Astrocyte (in vitro differentiated cells and primary cell): Measurements from ENCODE around the gene GSAP. TPM values are rescaled to one million over a fixed set of nuclear protein-coding genes. Genes with fewer than 3 reads are reported as not detected.

Experiments used
- DNase-seq: peaks from one replicate; pipeline ENCODE4 v3.0.0-alpha.2; 2010; ENCODE audit warnings: low read depth
- FAIRE-seq: peaks from 2 replicates; lab custom pipeline; 2011; peaks lifted over from hg19 to GRCh38; lab: Jason Lieb, UNC
- H2AFZ ChIP-seq: 2 replicates; pipeline ENCODE4 v1.6.0; 2012; ENCODE audit warnings: low read depth, low read length, inconsistent platforms
- H3K27ac ChIP-seq: 2 replicates; pipeline ENCODE4 v1.5.1; 2011; ENCODE audit warnings: low read depth, low read length, inconsistent platforms
- H3K27me3 ChIP-seq: 2 replicates; pipeline ENCODE4 v1.6.0; 2011; ENCODE audit warnings: low read length, inconsistent platforms; ENCODE audit not compliant: insufficient read depth
- H3K36me3 ChIP-seq: 2 replicates; pipeline ENCODE4 v1.5.1; 2011; ENCODE audit warnings: low read length, inconsistent platforms; ENCODE audit not compliant: insufficient read depth
- H3K4me1 ChIP-seq: 2 replicates; pipeline ENCODE4 v1.5.1; 2011; ENCODE audit warnings: low read length, inconsistent platforms; ENCODE audit not compliant: insufficient read depth
- H3K4me2 ChIP-seq: 2 replicates; pipeline ENCODE4 v1.6.0; 2012; ENCODE audit warnings: low read length, inconsistent platforms
- H3K4me3 ChIP-seq: 2 replicates; pipeline ENCODE4 v1.5.1; 2011; ENCODE audit warnings: low read depth, mild to moderate bottlenecking, low read length, inconsistent platforms; ENCODE audit not compliant: insufficient read depth
- H3K79me2 ChIP-seq: 2 replicates; pipeline ENCODE4 v1.6.0; 2012; ENCODE audit warnings: mild to moderate bottlenecking, low read length, inconsistent platforms; ENCODE audit not compliant: insufficient read depth
- H3K9ac ChIP-seq: 2 replicates; pipeline ENCODE4 v1.6.0; 2012; ENCODE audit warnings: mild to moderate bottlenecking, low read length, inconsistent platforms
- H3K9me3 ChIP-seq: 2 replicates; pipeline ENCODE4 v1.5.1; 2012; ENCODE audit warnings: low read depth, mild to moderate bottlenecking, low read length, inconsistent platforms; ENCODE audit not compliant: insufficient read depth
- H4K20me1 ChIP-seq: 2 replicates; pipeline ENCODE4 v1.6.0; 2012; ENCODE audit warnings: low read length, inconsistent platforms; ENCODE audit not compliant: insufficient read depth
- H3K27ac Mint-ChIP-seq: one replicate; pipeline ENCODE4 v1.8.0; 2021; ENCODE audit warnings: mild to moderate bottlenecking, mixed read lengths; ENCODE audit not compliant: unreplicated experiment
- H3K27me3 Mint-ChIP-seq: one replicate; pipeline ENCODE4 v1.8.0; 2021; ENCODE audit warnings: low read depth, mixed read lengths; ENCODE audit not compliant: unreplicated experiment
- H3K36me3 Mint-ChIP-seq: one replicate; pipeline ENCODE4 v1.8.0; 2021; ENCODE audit warnings: low read depth, mixed read lengths; ENCODE audit not compliant: unreplicated experiment
- H3K4me1 Mint-ChIP-seq: one replicate; pipeline ENCODE4 v1.8.0; 2021; ENCODE audit warnings: low read depth, mixed read lengths; ENCODE audit not compliant: unreplicated experiment
- H3K4me3 Mint-ChIP-seq: one replicate; pipeline ENCODE4 v1.8.0; 2021; ENCODE audit warnings: mild to moderate bottlenecking, moderate library complexity, mixed read lengths; ENCODE audit not compliant: unreplicated experiment
- H3K9me3 Mint-ChIP-seq: one replicate; pipeline ENCODE4 v1.8.0; 2021; ENCODE audit warnings: mild to moderate bottlenecking, mixed read lengths; ENCODE audit not compliant: unreplicated experiment
- EZH2 ChIP-seq: IDR thresholded peaks from 2 replicates; pipeline ENCODE4 v1.6.1; 2012; ENCODE audit warnings: mild to moderate bottlenecking, low read length, inconsistent platforms; ENCODE audit not compliant: insufficient read depth
- total RNA-seq: library from RNA; stranded (reverse); gene quantifications from 2 replicates; pipeline ENCODE4 v1.2.1, GENCODE V29; 2021
- TF ChIP-seq, protein P1 (sequence below): IDR thresholded peaks from 2 replicates; pipeline ENCODE4 v1.5.1; 2011; ENCODE audit warnings: low read depth, mild to moderate bottlenecking, inconsistent platforms, low read length, moderate library complexity; ENCODE audit not compliant: insufficient read depth

The GSAP gene
- total RNA-seq, 1 donor from 2014 or later = 4.1 TPM

DNA sequence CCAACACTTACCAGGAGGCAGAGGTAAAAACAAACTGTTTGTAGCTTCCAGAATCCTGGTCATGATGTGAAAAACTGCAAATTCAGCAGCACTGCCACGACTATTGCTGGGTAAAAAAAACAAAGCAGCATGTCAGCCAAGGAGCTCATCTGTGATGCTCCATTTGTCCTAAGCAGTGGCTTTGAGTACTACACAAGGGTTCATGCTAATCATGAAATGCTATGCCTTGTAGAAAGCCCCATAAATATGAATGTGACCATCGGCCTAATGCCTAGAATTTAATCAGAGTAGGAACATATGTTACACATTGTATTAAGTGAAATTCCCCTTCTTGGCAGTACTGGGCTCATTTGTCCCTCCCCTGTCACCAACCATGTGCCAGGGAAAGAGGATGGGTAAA, 95.4 kb downstream of the GSAP start:
- no peak overlapping the region for H3K4me2 ChIP-seq
- no peaks in the 10 kb centered on the region for H3K27me3 ChIP-seq
- TF ChIP-seq, protein P1, sequence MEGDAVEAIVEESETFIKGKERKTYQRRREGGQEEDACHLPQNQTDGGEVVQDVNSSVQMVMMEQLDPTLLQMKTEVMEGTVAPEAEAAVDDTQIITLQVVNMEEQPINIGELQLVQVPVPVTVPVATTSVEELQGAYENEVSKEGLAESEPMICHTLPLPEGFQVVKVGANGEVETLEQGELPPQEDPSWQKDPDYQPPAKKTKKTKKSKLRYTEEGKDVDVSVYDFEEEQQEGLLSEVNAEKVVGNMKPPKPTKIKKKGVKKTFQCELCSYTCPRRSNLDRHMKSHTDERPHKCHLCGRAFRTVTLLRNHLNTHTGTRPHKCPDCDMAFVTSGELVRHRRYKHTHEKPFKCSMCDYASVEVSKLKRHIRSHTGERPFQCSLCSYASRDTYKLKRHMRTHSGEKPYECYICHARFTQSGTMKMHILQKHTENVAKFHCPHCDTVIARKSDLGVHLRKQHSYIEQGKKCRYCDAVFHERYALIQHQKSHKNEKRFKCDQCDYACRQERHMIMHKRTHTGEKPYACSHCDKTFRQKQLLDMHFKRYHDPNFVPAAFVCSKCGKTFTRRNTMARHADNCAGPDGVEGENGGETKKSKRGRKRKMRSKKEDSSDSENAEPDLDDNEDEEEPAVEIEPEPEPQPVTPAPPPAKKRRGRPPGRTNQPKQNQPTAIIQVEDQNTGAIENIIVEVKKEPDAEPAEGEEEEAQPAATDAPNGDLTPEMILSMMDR = no peak
- no peak overlapping the region for H3K9ac ChIP-seq
- no peak overlapping the region for H3K4me3 ChIP-seq
- FAIRE-seq = no peak
- H3K9me3 ChIP-seq = no peaks in the 10 kb centered on the region
- H3K36me3 ChIP-seq = no peaks in the 10 kb centered on the region
- H4K20me1 ChIP-seq = no peaks in the 10 kb centered on the region
- no peaks in the 10 kb centered on the region for H3K79me2 ChIP-seq
- H3K9me3 Mint-ChIP-seq = peaks cover 3% of the 10 kb centered on the region
- no peak overlapping the region for H3K27ac ChIP-seq
- H3K27me3 Mint-ChIP-seq = no peaks in the 10 kb centered on the region
- H3K27ac Mint-ChIP-seq = no peak overlapping the region
- no peaks in the 10 kb centered on the region for H3K4me1 Mint-ChIP-seq
- peaks cover 2% of the 10 kb centered on the region for H3K36me3 Mint-ChIP-seq
- DNase-seq = no peak
- H3K4me1 ChIP-seq = no peaks in the 10 kb centered on the region
- H2AFZ ChIP-seq = no peak overlapping the region
- no peak overlapping the region for H3K4me3 Mint-ChIP-seq

DNA sequence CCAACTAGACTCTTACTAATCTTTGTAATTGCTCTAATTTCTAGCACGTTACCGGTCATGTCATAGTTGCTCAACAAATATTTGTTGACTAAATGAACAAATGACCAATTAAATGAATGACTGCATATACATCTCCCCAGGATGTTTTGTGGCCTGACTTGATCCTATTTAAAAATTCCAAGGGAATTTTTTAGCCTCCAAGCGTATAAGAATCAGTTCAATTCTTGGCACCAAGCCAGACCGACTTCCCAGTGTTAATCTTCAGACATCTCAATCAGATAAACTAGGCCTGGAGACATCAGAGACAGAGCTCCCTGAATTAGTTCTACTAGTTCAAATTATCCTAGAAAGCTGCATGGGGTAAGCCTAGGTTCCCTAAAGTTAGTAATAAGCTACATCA, 96.0 kb downstream of the GSAP start:
- Histone ChIP-seq H3K9me3 (no peaks in the 10 kb centered on the region), H2AFZ (no peak overlapping the region), H3K27me3 (no peaks in the 10 kb centered on the region), H3K4me2 (no peak overlapping the region), H3K79me2 (no peaks in the 10 kb centered on the region), H4K20me1 (no peaks in the 10 kb centered on the region), H3K4me3 (no peak overlapping the region), H3K9ac (no peak overlapping the region), H3K4me1 (no peaks in the 10 kb centered on the region), H3K36me3 (no peaks in the 10 kb centered on the region), H3K27ac (no peak overlapping the region)
- H3K36me3 Mint-ChIP-seq = peaks cover 2% of the 10 kb centered on the region
- TF ChIP-seq EZH2 = no peak
- TF ChIP-seq, protein P1 = no peak
- no peak for DNase-seq
- no peak overlapping the region for H3K27ac Mint-ChIP-seq
- peaks cover 3% of the 10 kb centered on the region for H3K9me3 Mint-ChIP-seq
- no peaks in the 10 kb centered on the region for H3K4me1 Mint-ChIP-seq
- H3K4me3 Mint-ChIP-seq = no peak overlapping the region
- FAIRE-seq = no peak
- H3K27me3 Mint-ChIP-seq = no peaks in the 10 kb centered on the region

DNA sequence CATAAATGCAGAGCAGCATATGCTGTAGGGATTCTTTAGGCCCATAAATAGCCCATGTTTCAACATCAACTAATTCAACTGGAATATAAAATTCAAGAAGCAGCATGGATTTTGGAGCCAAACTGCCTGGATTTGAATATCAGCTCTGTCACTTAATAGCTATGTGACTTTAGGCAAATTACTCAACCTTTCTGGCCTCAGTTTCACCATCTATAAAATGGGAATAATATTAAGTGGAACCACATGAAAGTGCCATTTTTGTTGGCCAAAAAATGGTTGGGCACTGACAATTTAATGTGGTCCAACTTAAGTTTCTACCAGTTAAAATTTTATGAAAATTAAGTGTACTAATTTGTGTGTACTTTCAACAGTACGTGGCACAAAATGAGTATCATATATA, 98.1 kb downstream of the GSAP start:
- H3K79me2 ChIP-seq = no peaks in the 10 kb centered on the region
- H3K4me1 ChIP-seq = no peaks in the 10 kb centered on the region
- no peak overlapping the region for H3K27ac ChIP-seq
- H3K36me3 ChIP-seq = no peaks in the 10 kb centered on the region
- no peaks in the 10 kb centered on the region for H3K27me3 ChIP-seq
- no peak for TF ChIP-seq EZH2
- TF ChIP-seq, protein P1 = no peak
- H3K27ac Mint-ChIP-seq = no peak overlapping the region
- H2AFZ ChIP-seq = no peak overlapping the region
- H3K4me3 ChIP-seq = no peak overlapping the region
- DNase-seq (no peak), FAIRE-seq (no peak)
- no peaks in the 10 kb centered on the region for H3K4me1 Mint-ChIP-seq
- H3K9me3 ChIP-seq = no peaks in the 10 kb centered on the region
- peaks cover 3% of the 10 kb centered on the region for H3K9me3 Mint-ChIP-seq
- no peaks in the 10 kb centered on the region for H4K20me1 ChIP-seq
- no peak overlapping the region for H3K4me3 Mint-ChIP-seq
- H3K4me2 ChIP-seq = no peak overlapping the region
- H3K27me3 Mint-ChIP-seq = no peaks in the 10 kb centered on the region
- peaks cover 2% of the 10 kb centered on the region for H3K36me3 Mint-ChIP-seq
- no peak overlapping the region for H3K9ac ChIP-seq
